ENCODE measurements around the gene PLD4. TPM values are rescaled to one million over a fixed set of nuclear protein-coding genes. Genes with fewer than 3 reads are reported as not detected.

PLD4 gene
- total and polyA plus RNA-seq, 9 donors, result 0.12 to 3.2 (median 1.0) TPM; not detected in 1

- 63 to 74% (median 72%) methylated on average over 3 of the region's 3 CpGs for WGBS, 3 donors
- DNase-seq, result no peak
- Histone ChIP-seq H3K4me1 (ENCODE audit: insufficient read depth) (no peaks in the 10 kb centered on the region), H3K4me3 (no peak overlapping the region), H3K27me3 (no peaks in the 10 kb centered on the region), H3K36me3 (no peaks in the 10 kb centered on the region), H3K27ac (no peak overlapping the region), H3K9me3 (no peaks in the 10 kb centered on the region)
- TF ChIP-seq POLR2A (IDR thresholded peaks at IDR 0.05), result no peak
- intact Hi-C loops (cut with DNase I), result no loop called here
These were observed 4.7 kb upstream of the PLD4 start for GRCh38 chr14:104919993-104920315.

DNA sequence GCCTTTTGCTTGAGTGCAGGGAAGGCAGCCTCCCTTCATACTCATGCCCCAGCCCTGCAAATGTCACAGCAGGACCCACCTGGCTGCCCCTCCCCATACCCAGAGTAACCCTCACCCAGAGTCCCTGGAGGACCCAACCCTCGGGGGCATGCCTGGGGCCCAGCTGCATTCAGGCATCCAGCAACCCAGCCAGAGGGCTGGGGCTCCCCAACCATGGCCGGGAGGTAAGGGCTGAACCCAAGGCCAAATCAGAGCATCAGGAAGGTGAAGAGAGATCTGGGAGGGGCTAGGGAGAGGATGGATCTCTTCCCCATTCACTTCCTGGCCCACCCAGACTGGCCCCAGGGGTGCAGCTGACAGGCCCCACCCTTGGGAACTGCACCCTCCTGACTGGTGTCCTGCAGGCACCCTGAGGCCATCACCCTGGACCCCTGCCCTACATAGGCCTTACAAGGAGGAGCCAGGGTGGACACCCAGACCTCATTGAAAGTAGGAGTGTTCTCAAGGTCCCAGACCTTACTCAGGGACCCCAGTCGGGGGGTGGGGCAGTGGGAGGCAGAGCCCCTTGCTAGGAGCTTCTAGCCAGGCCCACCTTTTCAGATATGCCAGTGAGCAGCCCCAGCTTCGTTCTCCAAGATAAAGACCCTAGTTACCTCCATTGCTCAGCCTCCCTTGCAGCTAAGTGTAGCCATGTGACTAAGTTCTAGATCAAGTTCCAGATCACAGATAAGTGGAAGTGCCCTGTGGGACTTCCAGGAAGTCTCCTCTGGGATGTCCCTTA is 849 bp upstream of the PLD4 start:
- TF ChIP-seq EP300 (IDR thresholded peaks at IDR 0.05), result no peak
- TF ChIP-seq CTCF (IDR thresholded peaks at IDR 0.05), result no peak
- no peak for TF ChIP-seq POLR2A (IDR thresholded peaks at IDR 0.05)
- Histone ChIP-seq H3K9me3 (no peaks in the 10 kb centered on the region), H3K36me3 (no peaks in the 10 kb centered on the region), H3K27ac (no peak overlapping the region), H3K27me3 (no peaks in the 10 kb centered on the region), H3K4me1 (ENCODE audit: insufficient read depth) (no peaks in the 10 kb centered on the region), H3K4me3 (no peak overlapping the region)
- DNase-seq, result no peak
- intact Hi-C loops (cut with DNase I), result no loop called here
- WGBS, 3 donors, result 87 to 94% (median 88%) methylated on average over 4 of the region's 4 CpGs

DNA sequence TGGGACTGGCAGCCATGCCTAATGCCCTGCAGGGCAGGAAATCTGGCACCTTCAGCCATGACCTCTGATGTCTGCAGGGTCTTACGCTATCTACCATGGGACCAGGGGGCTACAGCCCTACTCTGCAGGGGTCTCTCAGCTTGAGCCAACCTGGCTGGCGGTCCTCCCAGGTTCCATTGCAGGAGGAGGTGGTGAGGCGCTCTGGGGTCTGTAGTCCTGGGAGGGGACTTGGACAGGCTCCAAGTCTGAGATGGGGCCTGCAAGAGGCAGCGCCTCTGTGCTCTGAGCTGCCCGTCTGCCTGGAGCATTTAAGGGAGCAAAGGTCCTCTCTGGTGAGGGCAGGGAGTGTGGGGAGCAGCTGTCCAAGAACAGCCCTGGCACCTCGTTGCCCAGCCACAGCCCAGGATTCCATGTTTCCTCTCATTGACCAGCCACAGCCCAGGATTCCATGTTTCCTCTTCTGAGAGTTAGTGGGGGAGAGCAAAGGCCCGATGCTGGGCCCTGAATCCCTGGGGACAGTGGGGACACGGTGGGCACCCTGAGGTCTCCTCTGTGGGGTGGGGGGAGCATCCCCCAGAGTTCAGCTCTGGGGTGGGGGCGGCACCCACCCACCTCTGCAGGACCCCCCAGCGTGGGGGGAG is 655 bp downstream of the PLD4 start:
- intact Hi-C loops (cut with DNase I), result no loop called here
- Histone ChIP-seq H3K4me3 (no peak overlapping the region), H3K36me3 (no peaks in the 10 kb centered on the region), H3K9me3 (no peaks in the 10 kb centered on the region), H3K27me3 (no peaks in the 10 kb centered on the region), H3K4me1 (ENCODE audit: insufficient read depth) (no peaks in the 10 kb centered on the region), H3K27ac (no peak overlapping the region)
- whole genome bisulfite sequencing, 3 donors, result 71 to 84% (median 78%) methylated on average over 7 to 10 of the region's 10 CpGs
- DNase-seq, result no peak
- TF ChIP-seq POLR2A (IDR thresholded peaks at IDR 0.05), result no peak
- TF ChIP-seq CTCF (IDR thresholded peaks at IDR 0.05), result no peak
- no peak for TF ChIP-seq EP300 (IDR thresholded peaks at IDR 0.05)

GRCh38 chr14:104925855-104926609 is 1.4 kb downstream of the PLD4 start:
- no peak for DNase-seq
- TF ChIP-seq EP300 (IDR thresholded peaks at IDR 0.05), result no peak
- TF ChIP-seq CTCF (IDR thresholded peaks at IDR 0.05), result no peak
- TF ChIP-seq POLR2A (IDR thresholded peaks at IDR 0.05), result no peak
- no peaks in the 10 kb centered on the region for H3K27me3 ChIP-seq
- intact Hi-C loops (cut with DNase I), result no loop called here
- no peak overlapping the region for H3K4me3 ChIP-seq
- no peaks in the 10 kb centered on the region for H3K9me3 ChIP-seq
- H3K4me1 ChIP-seq (ENCODE audit: insufficient read depth), result no peaks in the 10 kb centered on the region
- no peak overlapping the region for H3K27ac ChIP-seq
- H3K36me3 ChIP-seq, result no peaks in the 10 kb centered on the region
- 76 to 79% (median 77%) methylated on average over 14 to 15 of the region's 15 CpGs for WGBS, 3 donors
